Renal cortical epithelial cell (primary cell): ENCODE measurements around the gene FGFBP1. TPM values are rescaled to one million over a fixed set of nuclear protein-coding genes. Genes with fewer than 3 reads are reported as not detected.

ENCODE experiments used
- DNase-seq: peaks from one replicate; pipeline ENCODE4 v3.0.0-alpha.2; 2011; ENCODE audit warnings: low read depth
- total RNA-seq: library from RNA; depleted of rRNA; stranded (reverse); fragments of >200 nt; gene quantifications from 2 replicates; pipeline ENCODE4 v1.2.3, GENCODE V29; 2014

Gene FGFBP1
- total RNA-seq, 1 donor from 2014 or later, result 0.50 TPM

- DNase-seq, result peak; percentile 92
These were observed 25.4 kb downstream of the FGFBP1 start for GRCh38 chr4:15912961-15913630.

- DNase-seq, result peak; percentile 41
These were observed 26.3 kb downstream of the FGFBP1 start for GRCh38 chr4:15912236-15912635.

- DNase-seq, result no peak
These were observed 28.2 kb downstream of the FGFBP1 start for GRCh38 chr4:15910155-15910940.

- DNase-seq, result no peak
These were observed 31.1 kb downstream of the FGFBP1 start for GRCh38 chr4:15907430-15907829.

GRCh38 chr4:15906020-15906443 is 32.5 kb downstream of the FGFBP1 start:
- peak; percentile 87 for DNase-seq

- DNase-seq, result no peak
These were observed 35.8 kb downstream of the FGFBP1 start for GRCh38 chr4:15902746-15903145.

GRCh38 chr4:15901998-15902397 is 36.5 kb downstream of the FGFBP1 start:
- DNase-seq, result no peak

- DNase-seq, result no peak
These were observed 37.5 kb downstream of the FGFBP1 start for GRCh38 chr4:15901007-15901406.

- DNase-seq, result no peak
These were observed 39.0 kb downstream of the FGFBP1 start for GRCh38 chr4:15899511-15899910.

GRCh38 chr4:15898902-15899301 is 39.6 kb downstream of the FGFBP1 start:
- peak; percentile 47 for DNase-seq

GRCh38 chr4:15897577-15897976 is 41.0 kb downstream of the FGFBP1 start:
- DNase-seq, result peak; percentile 84

GRCh38 chr4:15894921-15895916 is 43.3 kb downstream of the FGFBP1 start:
- DNase-seq, result peak; percentile 71

GRCh38 chr4:15894393-15894792 is 44.1 kb downstream of the FGFBP1 start:
- no peak for DNase-seq

GRCh38 chr4:15893962-15894361 is 44.6 kb downstream of the FGFBP1 start:
- peak; percentile 99 for DNase-seq

- no peak for DNase-seq
These were observed 47.2 kb downstream of the FGFBP1 start for GRCh38 chr4:15891312-15891711.

GRCh38 chr4:15890246-15890829 is 48.2 kb downstream of the FGFBP1 start:
- no peak for DNase-seq

GRCh38 chr4:15888515-15888914 is 50.0 kb downstream of the FGFBP1 start:
- no peak for DNase-seq
